Peyer's patch (tissue), 4 donors: Measurements from ENCODE around the gene PARD3B.

ENCODE experiments used
- CTCF ChIP-seq, 6 experiments: fragments of 450-650 bp in 4 of 6; fragments of 200-600 bp in 2 of 6; sonication (generic) in 1 of 6; IDR thresholded peaks; one replicate each; pipeline ENCODE4 v1.5.1; 2017 to 2019; ENCODE audit warnings: antibody characterized with exemption in 6 of 6, mild to moderate bottlenecking in 3 of 6, moderate library complexity in 1 of 6
- POLR2A ChIP-seq, 2 donors: fragments of 450-650 bp; IDR thresholded peaks; one replicate each; pipeline ENCODE4 v1.5.1; 2017; ENCODE audit warnings: antibody characterized with exemption in 2 of 2, mild to moderate bottlenecking in 2 of 2, moderate library complexity in 2 of 2

- TF ChIP-seq CTCF (IDR thresholded peaks at IDR 0.05) (no peak), POLR2A (IDR thresholded peaks at IDR 0.05) (no peak)
Measured at GRCh38 chr2:204717591-204717990, 172.3 kb downstream of the PARD3B start.
